GM23338 (cell line): ENCODE measurements around the gene MEGF11. TPM values are rescaled to one million over a fixed set of nuclear protein-coding genes. Genes with fewer than 3 reads are reported as not detected.

Experiments used
- ATAC-seq: fragments of 200-7000 bp; cut with Tn5 transposase; 3 replicates; pipeline ENCODE4 v1.9.1; 2020
- DNase-seq: peaks from one replicate; pipeline ENCODE4 v3.0.0-alpha.2; 2015; ENCODE audit warnings: low spot score
- H2AFZ ChIP-seq: fragments of 200-600 bp; sonication (generic); 2 replicates; pipeline ENCODE4 v1.8.0; 2016; ENCODE audit warnings: antibody characterized with exemption, mild to moderate bottlenecking, moderate library complexity
- H3F3A ChIP-seq: fragments of 200-600 bp; sonication (generic); replicated peaks from 2 replicates; pipeline ENCODE4 v1.8.0; 2017; ENCODE audit warnings: antibody characterized with exemption, mixed run types, low read depth
- H3K27ac ChIP-seq: fragments of 200-600 bp; sonication (generic); 2 replicates; pipeline ENCODE4 v1.6.1; 2016; ENCODE audit warnings: low read depth
- H3K27me3 ChIP-seq: fragments of 200-600 bp; sonication (generic); 2 replicates; pipeline ENCODE4 v1.8.0; 2016; ENCODE audit warnings: mild to moderate bottlenecking, mixed run types, moderate library complexity; ENCODE audit not compliant: insufficient read depth
- H3K36me3 ChIP-seq: fragments of 200-600 bp; sonication (generic); 2 replicates; pipeline ENCODE4 v1.8.0; 2016; ENCODE audit warnings: mild to moderate bottlenecking; ENCODE audit not compliant: insufficient read depth
- H3K4me1 ChIP-seq: fragments of 200-600 bp; sonication (generic); 2 replicates; pipeline ENCODE4 v1.8.0; 2016; ENCODE audit warnings: mild to moderate bottlenecking, moderate library complexity; ENCODE audit not compliant: insufficient read depth
- H3K4me2 ChIP-seq: fragments of 200-600 bp; sonication (generic); 2 replicates; pipeline ENCODE4 v1.7.1; 2017; ENCODE audit warnings: mixed run types
- H3K4me3 ChIP-seq: fragments of 200-600 bp; sonication (generic); 2 replicates; pipeline ENCODE4 v1.6.1; 2016; ENCODE audit warnings: mixed run types
- H3K79me2 ChIP-seq: fragments of 200-600 bp; sonication (generic); replicated peaks from 2 replicates; pipeline ENCODE4 v1.8.0; 2017; ENCODE audit warnings: mild to moderate bottlenecking; ENCODE audit not compliant: insufficient read depth
- H3K9me2 ChIP-seq: fragments of 200-600 bp; sonication (generic); 2 replicates; pipeline ENCODE4 v1.8.0; 2017; ENCODE audit not compliant: insufficient read depth
- H4K20me1 ChIP-seq: fragments of 200-600 bp; sonication (generic); replicated peaks from 2 replicates; pipeline ENCODE4 v1.8.0; 2017; ENCODE audit warnings: mild to moderate bottlenecking; ENCODE audit not compliant: insufficient read depth
- H3K27ac Mint-ChIP-seq: 2 replicates; pipeline ENCODE4 v1.8.0; 2020; ENCODE audit warnings: inconsistent platforms, mild to moderate bottlenecking, moderate library complexity, mixed read lengths
- H3K27me3 Mint-ChIP-seq: 3 replicates; pipeline ENCODE4 v1.8.0; 2022; ENCODE audit warnings: low read depth, mild to moderate bottlenecking, moderate library complexity, mixed read lengths, inconsistent platforms; ENCODE audit not compliant: insufficient read depth, poor library complexity
- H3K36me3 Mint-ChIP-seq: 3 replicates; pipeline ENCODE4 v1.8.0; 2021; ENCODE audit warnings: low read depth, mild to moderate bottlenecking, inconsistent platforms, moderate library complexity, mixed read lengths
- H3K4me1 Mint-ChIP-seq: 3 replicates; pipeline ENCODE4 v1.8.0; 2020; ENCODE audit warnings: mild to moderate bottlenecking, inconsistent platforms, mixed read lengths
- H3K4me3 Mint-ChIP-seq: 3 replicates; pipeline ENCODE4 v1.8.0; 2021; ENCODE audit warnings: moderate library complexity, mild to moderate bottlenecking, inconsistent platforms, mixed read lengths
- H3K9me3 Mint-ChIP-seq: 3 replicates; pipeline ENCODE4 v1.8.0; 2020; ENCODE audit warnings: moderate library complexity, mild to moderate bottlenecking, inconsistent platforms, mixed read lengths
- CREB1 ChIP-seq: fragments of 250-450 bp; sonication (Bioruptor Pico); IDR thresholded peaks from 2 replicates; pipeline ENCODE4 v1.5.0; 2020; ENCODE audit warnings: low read depth, mild to moderate bottlenecking, moderate library complexity
- NANOG ChIP-seq: IDR thresholded peaks from 2 replicates; pipeline ENCODE4 v1.6.1; 2016; ENCODE audit warnings: antibody characterized with exemption, borderline replicate concordance
- ZNF114 ChIP-seq: fragments of 250-450 bp; sonication (Bioruptor Pico); IDR thresholded peaks from 2 replicates; pipeline ENCODE4 v1.5.0; 2020; ENCODE audit warnings: mild to moderate bottlenecking, moderate library complexity
- ZNF331 ChIP-seq: fragments of 250-450 bp; sonication (Bioruptor Pico); IDR thresholded peaks from 2 replicates; pipeline ENCODE4 v1.5.0; 2020; ENCODE audit warnings: low read depth, mild to moderate bottlenecking, moderate library complexity
- polyA plus RNA-seq: library from polyadenylated mRNA; unstranded; fragments of >200 nt; fragmentation: Nextera tagmentation; extraction: Ambion mirVana; gene quantifications from 2 replicates; pipeline ENCODE4 v1.2.1, GENCODE V29; 2016
- total RNA-seq: library from RNA; depleted of rRNA; stranded (reverse); fragments of >200 nt; shearing (Covaris generic); gene quantifications from 2 replicates; pipeline ENCODE4 v1.2.3, GENCODE V29; 2014
- TF ChIP-seq, protein P1 (sequence below): IDR thresholded peaks from 2 replicates; pipeline ENCODE4 v1.6.1; 2016; ENCODE audit warnings: antibody characterized with exemption
- TF ChIP-seq, protein P2 (sequence below), 2 experiments: fragments of 200-600 bp in 1 of 2; sonication (generic) in 1 of 2; conservative IDR thresholded peaks; 2 replicates each; pipeline versions ENCODE4 v1.5.1 to v1.6.1; 2016 to 2017; ENCODE audit warnings: antibody characterized with exemption in 2 of 2, low read depth in 2 of 2, mild to moderate bottlenecking in 2 of 2, moderate library complexity in 1 of 2
- TF ChIP-seq, protein P3 (sequence below): IDR thresholded peaks from one replicate; pipeline ENCODE4 v1.6.1; 2018; ENCODE audit warnings: antibody characterized with exemption; ENCODE audit not compliant: unreplicated experiment

MEGF11 gene
- total and polyA plus RNA-seq, 2 experiments from 2014 or later = 1.3 to 1.9 TPM

DNA sequence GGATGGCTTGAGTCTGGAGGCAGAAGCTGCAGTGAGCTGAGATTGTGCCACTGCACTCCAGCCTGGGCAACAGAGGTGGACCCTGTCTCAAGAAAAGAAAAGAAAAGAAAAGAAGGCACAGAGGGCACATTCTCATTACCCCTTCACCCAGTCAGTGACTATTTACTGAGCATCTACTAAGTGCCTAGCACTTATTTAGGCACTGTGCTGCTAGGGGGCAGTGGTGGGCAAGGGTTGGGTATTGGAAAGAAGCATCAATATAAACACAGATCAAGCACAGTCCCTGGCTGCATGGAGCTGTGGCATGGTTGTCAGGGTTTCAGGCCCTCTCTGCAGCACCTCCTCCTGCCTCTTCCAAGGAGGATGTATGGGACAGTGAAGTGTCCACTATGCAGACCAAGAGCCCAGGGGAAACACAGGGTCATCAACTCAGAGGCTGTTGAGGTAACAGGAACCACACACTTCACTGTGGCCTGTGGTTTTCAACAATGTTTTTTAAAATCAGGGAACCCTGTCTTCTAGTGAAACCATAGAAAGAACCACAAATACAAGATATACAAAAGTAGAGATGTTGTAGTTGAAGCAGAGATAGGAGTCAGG is 245.8 kb downstream of the MEGF11 start:
- Histone ChIP-seq H3K4me2 (no peak overlapping the region), H2AFZ (no peak overlapping the region), H3K27me3 (no peaks in the 10 kb centered on the region), H3F3A (no peaks in the 10 kb centered on the region), H4K20me1 (no peaks in the 10 kb centered on the region), H3K4me1 (no peaks in the 10 kb centered on the region), H3K36me3 (no peaks in the 10 kb centered on the region), H3K79me2 (no peaks in the 10 kb centered on the region), H3K4me3 (no peak overlapping the region), H3K27ac (no peak overlapping the region), H3K9me2 (peaks cover 3% of the 10 kb centered on the region; the same call in 1 of the 2 replicates)
- Mint-ChIP-seq H3K27me3 (peaks cover 6% of the 10 kb centered on the region), H3K9me3 (no peaks in the 10 kb centered on the region), H3K36me3 (no peaks in the 10 kb centered on the region), H3K4me1 (peaks cover 6% of the 10 kb centered on the region), H3K27ac (no peak overlapping the region), H3K4me3 (no peak overlapping the region)
- TF ChIP-seq, protein P1, sequence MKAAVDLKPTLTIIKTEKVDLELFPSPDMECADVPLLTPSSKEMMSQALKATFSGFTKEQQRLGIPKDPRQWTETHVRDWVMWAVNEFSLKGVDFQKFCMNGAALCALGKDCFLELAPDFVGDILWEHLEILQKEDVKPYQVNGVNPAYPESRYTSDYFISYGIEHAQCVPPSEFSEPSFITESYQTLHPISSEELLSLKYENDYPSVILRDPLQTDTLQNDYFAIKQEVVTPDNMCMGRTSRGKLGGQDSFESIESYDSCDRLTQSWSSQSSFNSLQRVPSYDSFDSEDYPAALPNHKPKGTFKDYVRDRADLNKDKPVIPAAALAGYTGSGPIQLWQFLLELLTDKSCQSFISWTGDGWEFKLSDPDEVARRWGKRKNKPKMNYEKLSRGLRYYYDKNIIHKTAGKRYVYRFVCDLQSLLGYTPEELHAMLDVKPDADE = no peak
- TF ChIP-seq, protein P2, sequence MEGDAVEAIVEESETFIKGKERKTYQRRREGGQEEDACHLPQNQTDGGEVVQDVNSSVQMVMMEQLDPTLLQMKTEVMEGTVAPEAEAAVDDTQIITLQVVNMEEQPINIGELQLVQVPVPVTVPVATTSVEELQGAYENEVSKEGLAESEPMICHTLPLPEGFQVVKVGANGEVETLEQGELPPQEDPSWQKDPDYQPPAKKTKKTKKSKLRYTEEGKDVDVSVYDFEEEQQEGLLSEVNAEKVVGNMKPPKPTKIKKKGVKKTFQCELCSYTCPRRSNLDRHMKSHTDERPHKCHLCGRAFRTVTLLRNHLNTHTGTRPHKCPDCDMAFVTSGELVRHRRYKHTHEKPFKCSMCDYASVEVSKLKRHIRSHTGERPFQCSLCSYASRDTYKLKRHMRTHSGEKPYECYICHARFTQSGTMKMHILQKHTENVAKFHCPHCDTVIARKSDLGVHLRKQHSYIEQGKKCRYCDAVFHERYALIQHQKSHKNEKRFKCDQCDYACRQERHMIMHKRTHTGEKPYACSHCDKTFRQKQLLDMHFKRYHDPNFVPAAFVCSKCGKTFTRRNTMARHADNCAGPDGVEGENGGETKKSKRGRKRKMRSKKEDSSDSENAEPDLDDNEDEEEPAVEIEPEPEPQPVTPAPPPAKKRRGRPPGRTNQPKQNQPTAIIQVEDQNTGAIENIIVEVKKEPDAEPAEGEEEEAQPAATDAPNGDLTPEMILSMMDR (conservative IDR thresholded peaks at IDR 0.05; ENCODE audit: low read depth in 2 of 2) = peak; percentile 65 to 85
- ATAC-seq = peak; percentile 64
- peak; percentile 57 for DNase-seq

DNA sequence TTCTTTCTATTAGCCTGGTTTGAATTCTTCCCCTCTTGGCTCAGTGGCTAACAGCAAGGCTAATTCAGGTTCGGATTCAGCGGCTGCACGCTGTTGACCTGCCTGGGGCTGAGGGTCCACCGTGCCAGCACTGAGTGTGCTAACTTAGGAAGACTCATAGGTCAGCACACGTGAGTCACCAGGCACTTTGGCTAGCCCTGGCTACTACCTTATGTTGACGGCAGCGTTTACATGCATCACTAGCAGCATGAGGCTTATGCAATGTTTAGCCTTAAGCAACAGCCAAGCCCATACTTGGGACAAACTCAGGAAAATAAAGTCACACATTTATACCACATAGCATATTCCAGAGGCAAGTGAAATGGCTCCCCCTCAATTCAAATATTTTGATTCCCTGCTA is 246.6 kb downstream of the MEGF11 start:
- Mint-ChIP-seq H3K4me3 (no peak overlapping the region), H3K9me3 (no peaks in the 10 kb centered on the region), H3K27ac (no peak overlapping the region), H3K36me3 (no peaks in the 10 kb centered on the region), H3K4me1 (peaks cover 12% of the 10 kb centered on the region), H3K27me3 (peaks cover 9% of the 10 kb centered on the region)
- Histone ChIP-seq H3K4me1 (peaks cover 4% of the 10 kb centered on the region; the same call in 1 of the 2 replicates), H3K36me3 (no peaks in the 10 kb centered on the region), H4K20me1 (no peaks in the 10 kb centered on the region), H3K9me2 (peaks cover 3% of the 10 kb centered on the region; the same call in 1 of the 2 replicates), H3K79me2 (no peaks in the 10 kb centered on the region), H3K27ac (no peak overlapping the region), H3K4me3 (no peak overlapping the region), H3K4me2 (no peak overlapping the region), H3F3A (no peaks in the 10 kb centered on the region), H3K27me3 (no peaks in the 10 kb centered on the region), H2AFZ (no peak overlapping the region)
- ATAC-seq = no peak; the same call in 2 of the 3 replicates
- no peak for DNase-seq
- TF ChIP-seq ZNF114 (CRISPR knock-in tag) (no peak), CREB1 (no peak), ZNF331 (no peak), NANOG (no peak)
- TF ChIP-seq, protein P3, sequence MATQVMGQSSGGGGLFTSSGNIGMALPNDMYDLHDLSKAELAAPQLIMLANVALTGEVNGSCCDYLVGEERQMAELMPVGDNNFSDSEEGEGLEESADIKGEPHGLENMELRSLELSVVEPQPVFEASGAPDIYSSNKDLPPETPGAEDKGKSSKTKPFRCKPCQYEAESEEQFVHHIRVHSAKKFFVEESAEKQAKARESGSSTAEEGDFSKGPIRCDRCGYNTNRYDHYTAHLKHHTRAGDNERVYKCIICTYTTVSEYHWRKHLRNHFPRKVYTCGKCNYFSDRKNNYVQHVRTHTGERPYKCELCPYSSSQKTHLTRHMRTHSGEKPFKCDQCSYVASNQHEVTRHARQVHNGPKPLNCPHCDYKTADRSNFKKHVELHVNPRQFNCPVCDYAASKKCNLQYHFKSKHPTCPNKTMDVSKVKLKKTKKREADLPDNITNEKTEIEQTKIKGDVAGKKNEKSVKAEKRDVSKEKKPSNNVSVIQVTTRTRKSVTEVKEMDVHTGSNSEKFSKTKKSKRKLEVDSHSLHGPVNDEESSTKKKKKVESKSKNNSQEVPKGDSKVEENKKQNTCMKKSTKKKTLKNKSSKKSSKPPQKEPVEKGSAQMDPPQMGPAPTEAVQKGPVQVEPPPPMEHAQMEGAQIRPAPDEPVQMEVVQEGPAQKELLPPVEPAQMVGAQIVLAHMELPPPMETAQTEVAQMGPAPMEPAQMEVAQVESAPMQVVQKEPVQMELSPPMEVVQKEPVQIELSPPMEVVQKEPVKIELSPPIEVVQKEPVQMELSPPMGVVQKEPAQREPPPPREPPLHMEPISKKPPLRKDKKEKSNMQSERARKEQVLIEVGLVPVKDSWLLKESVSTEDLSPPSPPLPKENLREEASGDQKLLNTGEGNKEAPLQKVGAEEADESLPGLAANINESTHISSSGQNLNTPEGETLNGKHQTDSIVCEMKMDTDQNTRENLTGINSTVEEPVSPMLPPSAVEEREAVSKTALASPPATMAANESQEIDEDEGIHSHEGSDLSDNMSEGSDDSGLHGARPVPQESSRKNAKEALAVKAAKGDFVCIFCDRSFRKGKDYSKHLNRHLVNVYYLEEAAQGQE = no peak
- TF ChIP-seq, protein P2 (conservative IDR thresholded peaks at IDR 0.05; ENCODE audit: low read depth in 2 of 2) = no peak
